Caco-2 (cell line): ENCODE measurements around the gene FUT7. TPM values are rescaled to one million over a fixed set of nuclear protein-coding genes. Genes with fewer than 3 reads are reported as not detected.
"Not testable (repeated sequence)": the region's sequence is repeated elsewhere in the genome, so short reads cannot be mapped to it uniquely, and the experiment has no call there.

Experiments
- BruUV-seq: library from RNA; stranded (reverse); fragments of 400-500 nt; replicated peaks from 2 replicates; lab custom pipeline; 2021; lab: Mats Ljungman, UMichigan
- CTCF ChIA-PET: fragments of 300-600 bp; sonication (Branson Sonifier 250); formaldehyde crosslinking; loops from one replicate; lab custom pipeline; 2022; ENCODE audit warnings: antibody characterized with exemption; lab: Charles Lee
- POLR2A ChIA-PET: fragments of 300-600 bp; sonication (Branson Sonifier 250); formaldehyde crosslinking; loops from one replicate; lab custom pipeline; 2022; ENCODE audit warnings: antibody characterized with exemption; lab: Charles Lee
- DNase-seq, 2 experiments: peaks; one replicate each; pipeline versions ENCODE4 v3.0.0 to v3.0.0-alpha.2; 2020 to 2022
- H3K27me3 ChIP-seq: replicated peaks from 2 replicates; pipeline ENCODE4 v1.6.0; 2011; ENCODE audit warnings: low read length; ENCODE audit not compliant: control insufficient read depth, insufficient read depth
- H3K36me3 ChIP-seq: 2 replicates; pipeline ENCODE4 v1.5.1; 2011; ENCODE audit warnings: low read length; ENCODE audit not compliant: control insufficient read depth, insufficient read depth
- H3K4me1 ChIP-seq: fragments of 250-450 bp; sonication (Bioruptor Pico); 2 replicates; pipeline ENCODE4 v1.5.1; 2020; ENCODE audit warnings: mild to moderate bottlenecking
- H3K4me3 ChIP-seq: 2 replicates; pipeline ENCODE4 v1.5.1; 2011; ENCODE audit warnings: low read depth, mild to moderate bottlenecking, control low read depth, low read length
- H3K9me3 ChIP-seq: fragments of 250-450 bp; sonication (Bioruptor Pico); 2 replicates; pipeline ENCODE4 v1.5.1; 2020; ENCODE audit warnings: mild to moderate bottlenecking, moderate library complexity
- H3K27ac Mint-ChIP-seq: one replicate; pipeline ENCODE4 v1.8.0; 2022; ENCODE audit warnings: mixed read lengths; ENCODE audit not compliant: unreplicated experiment
- H3K27me3 Mint-ChIP-seq: one replicate; pipeline ENCODE4 v1.8.0; 2022; ENCODE audit warnings: mixed read lengths; ENCODE audit not compliant: insufficient read depth, unreplicated experiment
- H3K36me3 Mint-ChIP-seq: one replicate; pipeline ENCODE4 v1.8.0; 2022; ENCODE audit warnings: mild to moderate bottlenecking, mixed read lengths; ENCODE audit not compliant: insufficient read depth, unreplicated experiment
- H3K4me1 Mint-ChIP-seq: one replicate; pipeline ENCODE4 v1.8.0; 2022; ENCODE audit warnings: low read depth, mixed read lengths; ENCODE audit not compliant: unreplicated experiment
- H3K4me3 Mint-ChIP-seq: one replicate; pipeline ENCODE4 v1.8.0; 2022; ENCODE audit warnings: mild to moderate bottlenecking, moderate library complexity, mixed read lengths; ENCODE audit not compliant: unreplicated experiment
- H3K9me3 Mint-ChIP-seq: one replicate; pipeline ENCODE4 v1.8.0; 2022; ENCODE audit warnings: mixed read lengths; ENCODE audit not compliant: unreplicated experiment
- intact Hi-C: fragments of 100-400 bp; cut with micrococcal nuclease; formaldehyde crosslinking; loops from one replicate; pipeline ENCODE4 v1.10.0; 2022; ENCODE audit not compliant: unreplicated experiment
- total RNA-seq: library from RNA; stranded (reverse); gene quantifications from 2 replicates; pipeline ENCODE4 v1.2.3, GENCODE V29; 2022
- TF ChIP-seq, protein P1 (sequence below), 2 experiments: fragments of 200-600 bp in 1 of 2; IDR thresholded peaks; 1 replicate in 1 of 2; 2 replicates in 1 of 2; pipeline versions ENCODE4 v1.5.1 to v1.8.0; 2011 to 2022; ENCODE audit warnings: antibody characterized with exemption in 1 of 2, control low read depth in 1 of 2, inconsistent platforms in 1 of 2, low read depth in 1 of 2, low read length in 1 of 2, mild to moderate bottlenecking in 1 of 2, moderate library complexity in 1 of 2; ENCODE audit not compliant: insufficient read depth in 1 of 2, severe bottlenecking in 1 of 2, unreplicated experiment in 1 of 2

FUT7 gene
- total RNA-seq, 1 experiment from 2014 or later, result not detected

- Mint-ChIP-seq H3K36me3 (peaks cover 28% of the 10 kb centered on the region), H3K27ac (no peak overlapping the region), H3K9me3 (no peaks in the 10 kb centered on the region), H3K27me3 (no peaks in the 10 kb centered on the region), H3K4me3 (no peak overlapping the region), H3K4me1 (no peaks in the 10 kb centered on the region)
- ChIA-PET POLR2A (no interaction called here), CTCF (interaction anchor here (0.5 to 2.4 kb wide), 21 partner anchors 9 to 235 kb away, joined by 3 to 42 read pairs (median 7); partner anchors contain the start of genes AJM1, CLIC3, MAN1B1 and NPDC1)
- DNase-seq, result no peak
- Histone ChIP-seq H3K4me3 (no peak overlapping the region), H3K27me3 (no peaks in the 10 kb centered on the region), H3K9me3 (no peaks in the 10 kb centered on the region), H3K4me1 (peaks cover 14% of the 10 kb centered on the region), H3K36me3 (no peaks in the 10 kb centered on the region)
- TF ChIP-seq, protein P1, sequence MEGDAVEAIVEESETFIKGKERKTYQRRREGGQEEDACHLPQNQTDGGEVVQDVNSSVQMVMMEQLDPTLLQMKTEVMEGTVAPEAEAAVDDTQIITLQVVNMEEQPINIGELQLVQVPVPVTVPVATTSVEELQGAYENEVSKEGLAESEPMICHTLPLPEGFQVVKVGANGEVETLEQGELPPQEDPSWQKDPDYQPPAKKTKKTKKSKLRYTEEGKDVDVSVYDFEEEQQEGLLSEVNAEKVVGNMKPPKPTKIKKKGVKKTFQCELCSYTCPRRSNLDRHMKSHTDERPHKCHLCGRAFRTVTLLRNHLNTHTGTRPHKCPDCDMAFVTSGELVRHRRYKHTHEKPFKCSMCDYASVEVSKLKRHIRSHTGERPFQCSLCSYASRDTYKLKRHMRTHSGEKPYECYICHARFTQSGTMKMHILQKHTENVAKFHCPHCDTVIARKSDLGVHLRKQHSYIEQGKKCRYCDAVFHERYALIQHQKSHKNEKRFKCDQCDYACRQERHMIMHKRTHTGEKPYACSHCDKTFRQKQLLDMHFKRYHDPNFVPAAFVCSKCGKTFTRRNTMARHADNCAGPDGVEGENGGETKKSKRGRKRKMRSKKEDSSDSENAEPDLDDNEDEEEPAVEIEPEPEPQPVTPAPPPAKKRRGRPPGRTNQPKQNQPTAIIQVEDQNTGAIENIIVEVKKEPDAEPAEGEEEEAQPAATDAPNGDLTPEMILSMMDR (IDR thresholded peaks at IDR 0.05; ENCODE audit: insufficient read depth in 1 of 2, low read depth in 1 of 2, low read length in 1 of 2, severe bottlenecking in 1 of 2, unreplicated experiment in 1 of 2), result no peak
- intact Hi-C loops, result loop anchor here (2.0 kb wide), 1 partner anchor 191 kb away; the partner anchor contains the start of gene AJM1
- BruUV-seq, result no TSS peak
Measured at GRCh38 chr9:137034039-137034708, 2.3 kb upstream of the FUT7 start.

DNA sequence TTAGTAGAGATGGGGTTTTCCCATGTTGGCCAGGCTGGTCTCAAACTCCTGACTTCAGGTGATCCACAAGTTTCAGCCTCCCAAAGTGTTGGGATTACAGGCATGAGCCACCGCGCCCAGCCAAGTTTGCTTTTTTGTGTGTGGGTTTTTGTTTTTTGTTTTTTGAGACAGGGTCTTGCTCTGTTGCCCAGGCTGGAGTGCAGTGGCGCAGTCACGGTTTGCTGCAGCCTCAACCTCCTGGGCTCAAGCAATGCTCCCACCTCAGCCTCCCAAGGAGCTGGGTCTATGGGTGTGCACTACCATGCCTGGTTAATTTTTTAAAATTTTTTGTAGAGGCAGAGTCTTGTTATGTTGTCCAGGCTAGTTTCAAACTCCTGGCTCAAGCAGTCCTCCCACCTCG is 1.6 kb upstream of the FUT7 start:
- POLR2A ChIA-PET, DNase-seq, H3K4me3 Mint-ChIP-seq, H3K27me3 Mint-ChIP-seq, BruUV-seq, H3K9me3 ChIP-seq, intact Hi-C loops, H3K4me1 Mint-ChIP-seq, H3K9me3 Mint-ChIP-seq, H3K27me3 ChIP-seq, H3K4me3 ChIP-seq, H3K27ac Mint-ChIP-seq, H3K36me3 ChIP-seq: not testable (repeated sequence)
- H3K36me3 Mint-ChIP-seq, result peaks cover 22% of the 10 kb centered on the region
- CTCF ChIA-PET, result interaction anchor here (0.7 to 1.8 kb wide), 2 partner anchors 97 to 189 kb away, joined by 3 to 8 read pairs; no protein-coding TSS in a partner anchor
- H3K4me1 ChIP-seq, result peaks cover 20% of the 10 kb centered on the region

DNA sequence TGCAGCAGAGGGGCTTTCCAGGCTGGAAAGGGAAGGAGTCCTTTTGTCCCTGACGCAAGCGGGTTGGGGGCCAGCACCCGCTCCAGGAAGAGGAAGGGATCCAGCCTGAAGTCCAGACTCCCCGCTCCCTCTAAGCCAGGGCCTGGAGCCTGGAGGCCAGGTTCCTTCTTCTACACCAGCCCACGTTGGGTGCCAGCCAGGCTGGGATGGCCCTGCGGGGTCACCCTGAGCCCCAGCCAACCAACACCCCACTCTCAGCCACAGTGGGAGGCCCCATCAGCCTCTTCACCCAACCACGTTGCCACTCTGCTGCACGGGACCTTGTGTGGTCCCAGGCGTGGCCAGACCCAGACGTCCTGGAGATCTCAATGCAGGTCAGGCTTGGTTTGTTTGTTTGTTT is 970 bp upstream of the FUT7 start:
- Histone ChIP-seq H3K27me3 (no peaks in the 10 kb centered on the region), H3K4me1 (peaks cover 20% of the 10 kb centered on the region), H3K36me3 (no peaks in the 10 kb centered on the region), H3K4me3 (no peak overlapping the region), H3K9me3 (no peaks in the 10 kb centered on the region)
- TF ChIP-seq, protein P1 (IDR thresholded peaks at IDR 0.05; ENCODE audit: insufficient read depth in 1 of 2, low read depth in 1 of 2, low read length in 1 of 2, severe bottlenecking in 1 of 2, unreplicated experiment in 1 of 2), result no peak
- intact Hi-C loops, result no loop called here
- no peak for DNase-seq
- ChIA-PET POLR2A (no interaction called here), CTCF (interaction anchor here (0.7 kb wide), 1 partner anchor 96 kb away, joined by 3 read pairs; no protein-coding TSS in a partner anchor)
- Mint-ChIP-seq H3K36me3 (peaks cover 17% of the 10 kb centered on the region), H3K9me3 (no peaks in the 10 kb centered on the region), H3K4me3 (no peak overlapping the region), H3K27me3 (no peaks in the 10 kb centered on the region), H3K27ac (no peak overlapping the region), H3K4me1 (no peaks in the 10 kb centered on the region)
- no TSS peak for BruUV-seq
